ENCODE results near the gene MACROD2. TPM values are rescaled to one million over a fixed set of nuclear protein-coding genes. Genes with fewer than 3 reads are reported as not detected.
A peak's percentile ranks its signal among the peaks of the same experiment; 100 is the strongest.

MACROD2 gene
- total RNA-seq, 2 donors from 2014 or later = 8.3 to 21.8 TPM

- no peak for ATAC-seq
- Histone ChIP-seq H3K36me3 (replicated peaks in 1 of 2; ENCODE audit: insufficient read depth in 1 of 2, low read depth in 2 of 2) (no peaks in the 10 kb centered on the region), H3K4me3 (no peak overlapping the region), H3K27ac (no peak overlapping the region), H3K9me3 (no peaks in the 10 kb centered on the region), H3K4me1 (no peaks in the 10 kb centered on the region), H3K27me3 (no peaks in the 10 kb centered on the region)
- 65 to 80% methylated on average over 2 of the region's 2 CpGs for WGBS, 2 donors
- intact Hi-C loops (cut with DNase I) = no loop called here
- no peak for TF ChIP-seq CTCF (IDR thresholded peaks at IDR 0.05)
- TF ChIP-seq POLR2A (IDR thresholded peaks at IDR 0.05) = no peak
- DNase-seq = no peak
These were observed 1427.7 kb downstream of the MACROD2 start for GRCh38 chr20:15422966-15423365.

GRCh38 chr20:15439551-15439950 lies 1444.2 kb downstream of the MACROD2 start:
- Histone ChIP-seq H3K9me3 (no peaks in the 10 kb centered on the region), H3K27me3 (no peaks in the 10 kb centered on the region), H3K4me3 (no peak overlapping the region), H3K36me3 (replicated peaks in 1 of 2; ENCODE audit: insufficient read depth in 1 of 2, low read depth in 2 of 2) (no peaks in the 10 kb centered on the region), H3K4me1 (peaks cover 22% of the 10 kb centered on the region), H3K27ac (no peak overlapping the region)
- WGBS, 2 donors = 42 to 61% methylated on average over 3 of the region's 3 CpGs
- no peak for TF ChIP-seq POLR2A (IDR thresholded peaks at IDR 0.05)
- no peak for TF ChIP-seq CTCF (IDR thresholded peaks at IDR 0.05)
- intact Hi-C loops (cut with DNase I) = no loop called here
- ATAC-seq (no peak), DNase-seq (no peak)

- no peaks in the 10 kb centered on the region for H3K27me3 ChIP-seq
- H3K36me3 ChIP-seq (replicated peaks in 1 of 2; ENCODE audit: insufficient read depth in 1 of 2, low read depth in 2 of 2) = no peaks in the 10 kb centered on the region
- no peak overlapping the region for H3K27ac ChIP-seq
- DNase-seq (no peak), ATAC-seq (peak; percentile 27)
- 13 to 18% methylated on average over 7 of the region's 7 CpGs for WGBS, 2 donors
- TF ChIP-seq CTCF (IDR thresholded peaks at IDR 0.05) (no peak), POLR2A (IDR thresholded peaks at IDR 0.05) (no peak)
- no peak overlapping the region for H3K4me3 ChIP-seq
- intact Hi-C loops (cut with DNase I) = no loop called here
- no peaks in the 10 kb centered on the region for H3K9me3 ChIP-seq
- peaks cover 22% of the 10 kb centered on the region for H3K4me1 ChIP-seq
These were observed 1444.9 kb downstream of the MACROD2 start for GRCh38 chr20:15440049-15440820.

GRCh38 chr20:15445056-15445840 lies 1449.9 kb downstream of the MACROD2 start:
- Histone ChIP-seq H3K27me3 (no peaks in the 10 kb centered on the region), H3K4me3 (no peak overlapping the region), H3K9me3 (no peaks in the 10 kb centered on the region), H3K4me1 (peaks cover 17% of the 10 kb centered on the region), H3K27ac (peak overlapping the region in 1 of 4 donors; percentile 8), H3K36me3 (replicated peaks in 1 of 2; ENCODE audit: insufficient read depth in 1 of 2, low read depth in 2 of 2) (no peaks in the 10 kb centered on the region)
- intact Hi-C loops (cut with DNase I) = no loop called here
- DNase-seq (no peak), ATAC-seq (no peak)
- TF ChIP-seq CTCF (IDR thresholded peaks at IDR 0.05) (no peak), POLR2A (IDR thresholded peaks at IDR 0.05) (no peak)
- 89 to 90% methylated on average over 5 of the region's 5 CpGs for WGBS, 2 donors

All from body of pancreas (tissue), 4 donors.